GM18867 (cell line): ENCODE data around the gene CHKA.

Source experiments
- ATAC-seq: cut with Tn5 transposase; IDR thresholded peaks from one replicate; pipeline ENCODE4 v1.9.1; 2021; ENCODE audit warnings: mild to moderate bottlenecking, moderate library complexity; ENCODE audit not compliant: unreplicated experiment

CHKA gene

DNA sequence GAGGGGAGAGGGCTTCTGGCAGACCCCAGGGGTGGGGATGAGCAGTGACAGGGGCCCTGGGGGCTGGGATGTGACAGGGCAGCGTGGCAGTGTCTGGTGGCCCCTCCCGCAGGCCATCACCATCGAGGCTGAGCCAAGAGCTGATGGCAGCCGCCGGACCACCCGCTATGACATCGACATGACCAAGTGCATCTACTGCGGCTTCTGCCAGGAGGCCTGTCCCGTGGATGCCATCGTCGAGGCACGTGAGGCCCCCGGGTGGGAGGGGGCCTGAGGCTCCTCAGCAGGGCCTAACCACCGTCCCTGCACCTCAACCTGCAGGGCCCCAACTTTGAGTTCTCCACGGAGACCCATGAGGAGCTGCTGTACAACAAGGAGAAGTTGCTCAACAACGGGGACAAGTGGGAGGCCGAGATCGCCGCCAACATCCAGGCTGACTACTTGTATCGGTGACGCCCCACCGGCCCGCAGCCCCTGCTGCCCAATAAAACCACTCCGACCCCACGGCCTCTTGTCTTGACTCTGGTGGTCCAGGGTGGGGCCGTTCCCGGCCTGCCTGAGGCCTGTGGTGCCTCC, 85.0 kb downstream of the CHKA start:
- ATAC-seq, result no peak

- no peak for ATAC-seq
Measured at GRCh38 chr11:68035266-68035876, 85.8 kb downstream of the CHKA start.

DNA sequence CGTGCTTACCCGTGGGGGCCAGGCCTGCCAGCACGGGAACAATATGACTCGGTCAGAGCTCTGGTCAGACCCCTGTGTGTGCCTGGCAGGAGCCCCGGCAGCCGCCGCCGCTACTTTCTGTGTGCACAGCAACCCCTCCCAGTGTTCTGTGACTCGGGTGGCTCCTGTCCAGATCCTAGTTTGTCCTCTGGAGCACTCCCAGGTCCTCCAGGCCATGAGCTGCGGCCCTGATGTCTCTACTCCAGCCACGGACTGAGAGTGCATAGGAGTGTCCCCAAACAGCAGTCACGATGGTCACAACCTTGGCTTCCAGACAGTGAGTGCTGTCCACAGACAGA, 87.5 kb downstream of the CHKA start:
- no peak for ATAC-seq

GRCh38 chr11:68032997-68033707, 88.0 kb downstream of the CHKA start:
- ATAC-seq, result no peak

DNA sequence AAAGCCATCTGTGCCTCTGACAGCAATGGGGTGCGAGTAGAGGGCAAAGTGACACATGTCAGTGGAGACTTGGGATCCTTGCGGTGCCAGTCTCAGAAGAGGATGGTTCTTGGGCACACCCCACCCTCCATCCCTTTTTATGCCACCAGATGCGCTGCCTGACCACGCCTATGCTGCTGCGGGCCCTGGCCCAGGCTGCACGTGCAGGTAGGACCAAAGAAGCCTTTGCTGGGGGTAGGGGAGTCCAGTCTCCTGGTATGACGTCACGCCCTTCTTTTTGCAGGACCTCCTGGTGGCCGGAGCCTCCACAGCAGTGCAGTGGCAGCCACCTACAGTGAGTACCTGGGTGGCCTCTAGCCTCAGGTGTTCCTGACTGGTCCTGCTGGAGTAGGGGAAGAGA, 89.2 kb downstream of the CHKA start:
- no peak for ATAC-seq

DNA sequence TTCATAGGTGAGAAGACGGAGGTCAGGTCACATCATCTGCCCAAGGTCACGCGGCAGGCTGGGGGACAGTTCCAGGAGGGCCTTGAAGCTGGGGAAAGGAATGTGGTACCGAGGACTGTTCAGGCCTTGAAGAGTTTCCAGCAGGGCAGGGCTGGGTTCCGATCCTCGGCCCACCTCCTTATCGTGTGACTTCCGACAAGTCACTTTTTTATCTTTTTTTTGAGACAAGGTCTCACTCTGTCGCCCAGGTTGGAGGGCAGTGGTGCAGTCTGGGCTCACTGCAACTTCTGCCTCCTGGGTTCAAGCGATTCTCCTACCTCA, 90.1 kb downstream of the CHKA start:
- no peak for ATAC-seq

DNA sequence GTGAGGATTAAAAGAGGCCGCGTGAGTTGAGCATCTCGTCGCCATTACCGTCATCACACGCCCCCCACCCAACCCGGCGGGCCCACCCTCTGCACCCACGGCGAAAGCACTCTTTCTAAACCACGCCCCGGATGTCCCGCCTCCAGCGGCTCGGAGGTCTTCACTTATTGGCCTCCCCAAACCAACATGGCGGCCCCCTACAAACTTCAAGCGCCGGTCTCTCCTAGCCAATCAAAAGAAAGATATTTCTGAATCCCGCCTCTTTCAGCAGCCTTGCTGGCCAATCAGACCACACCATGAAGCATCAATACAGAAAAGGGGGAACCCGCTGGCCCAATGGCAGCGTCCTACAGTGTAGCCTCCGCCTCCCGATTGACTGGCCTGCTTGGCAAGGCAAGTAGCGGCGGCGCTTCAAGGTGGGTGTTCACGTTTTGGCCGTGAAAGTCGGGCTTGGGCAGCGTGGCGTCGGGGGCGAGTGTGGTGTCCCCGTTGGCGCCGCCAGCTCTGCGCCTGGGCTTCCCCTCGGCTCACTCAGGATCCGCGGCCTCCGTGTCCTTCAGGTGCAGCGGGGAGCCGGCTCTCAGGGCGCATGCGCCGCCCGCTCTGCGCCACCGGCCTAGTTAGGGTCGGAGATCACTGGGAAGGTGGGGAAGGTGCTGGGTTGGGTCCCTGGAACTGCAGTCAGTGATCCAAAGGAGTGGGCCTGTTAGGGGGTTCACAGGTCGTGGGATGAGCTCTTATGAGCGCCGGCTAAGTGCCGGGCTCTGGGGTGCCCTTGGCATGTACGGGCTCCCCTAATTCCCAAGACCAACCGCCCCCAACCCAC, 90.7 kb downstream of the CHKA start, which contains the start of gene NDUFS8:
NDUFS8 (plus strand) TSS at position 364 of the 826 bp plus-strand sequence. CDS start 1,471 bp downstream, outside the sequence.
- ATAC-seq, result peak; percentile 92

DNA sequence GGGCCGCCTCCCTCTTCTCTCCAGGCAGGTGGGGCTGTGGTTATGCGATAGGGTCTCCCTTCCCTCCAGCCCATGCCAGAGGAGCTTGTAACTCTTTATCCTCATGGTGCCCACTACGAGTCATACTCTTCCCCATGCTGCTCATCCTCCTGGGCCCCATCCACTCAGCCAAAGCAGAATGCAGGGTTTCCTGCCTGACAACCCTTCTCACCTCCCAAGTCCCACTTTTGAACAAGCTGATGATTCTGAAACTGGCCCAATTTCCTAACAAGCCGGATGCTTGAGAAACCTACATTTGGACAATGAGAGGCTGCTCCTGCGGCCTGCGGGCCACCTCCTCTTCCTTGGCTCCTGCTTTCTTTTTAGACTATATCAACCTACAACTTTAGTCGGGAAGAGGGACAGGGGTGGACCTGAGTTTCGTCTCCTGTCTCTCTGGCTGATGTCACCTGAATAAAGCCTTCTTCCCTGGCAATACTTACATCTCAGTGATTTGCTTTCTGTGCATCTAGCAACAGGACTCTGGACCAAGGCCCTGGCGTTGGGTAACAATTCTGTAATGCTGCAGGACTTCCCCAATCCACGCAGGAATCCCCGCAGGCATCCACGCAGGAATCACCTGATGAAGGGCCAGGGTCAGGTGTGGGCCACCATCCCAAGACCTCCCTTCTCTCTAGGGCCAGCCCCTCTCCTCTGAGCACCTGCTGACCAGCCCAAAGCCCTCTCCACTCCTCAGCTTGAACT, 92.2 kb downstream of the CHKA start:
- no peak for ATAC-seq

DNA sequence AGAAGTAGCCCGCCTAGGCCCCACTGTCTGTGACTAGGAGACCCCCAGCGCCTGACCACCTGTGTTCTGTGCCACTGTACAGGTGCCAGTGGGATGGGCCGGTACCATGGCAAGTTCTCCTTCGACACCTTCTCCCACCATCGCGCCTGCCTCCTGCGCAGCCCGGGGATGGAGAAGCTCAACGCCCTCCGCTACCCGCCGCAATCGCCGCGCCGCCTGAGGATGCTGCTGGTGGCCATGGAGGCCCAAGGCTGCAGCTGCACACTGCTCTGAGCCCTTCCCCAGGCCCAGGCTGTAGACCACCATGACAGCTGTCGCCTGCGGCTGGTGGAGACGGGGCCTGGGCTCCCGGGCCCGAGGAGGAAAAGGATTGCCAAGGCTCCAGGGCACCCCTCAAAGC, 93.5 kb downstream of the CHKA start:
- no peak for ATAC-seq

- no peak for ATAC-seq
Measured at GRCh38 chr11:68026391-68027105, 94.6 kb downstream of the CHKA start.

- no peak for ATAC-seq
Measured at GRCh38 chr11:68025047-68025446, 96.1 kb downstream of the CHKA start.

GRCh38 chr11:68024508-68024907, 96.7 kb downstream of the CHKA start:
- no peak for ATAC-seq

GRCh38 chr11:68022531-68022930, 98.7 kb downstream of the CHKA start:
- ATAC-seq, result no peak

GRCh38 chr11:68021167-68021787, 99.9 kb downstream of the CHKA start:
- ATAC-seq, result no peak

GRCh38 chr11:68020575-68020974, 100.6 kb downstream of the CHKA start:
- ATAC-seq, result no peak

GRCh38 chr11:68019486-68019885, 101.7 kb downstream of the CHKA start:
- ATAC-seq, result no peak

GRCh38 chr11:68018730-68019190, 102.4 kb downstream of the CHKA start:
- no peak for ATAC-seq

DNA sequence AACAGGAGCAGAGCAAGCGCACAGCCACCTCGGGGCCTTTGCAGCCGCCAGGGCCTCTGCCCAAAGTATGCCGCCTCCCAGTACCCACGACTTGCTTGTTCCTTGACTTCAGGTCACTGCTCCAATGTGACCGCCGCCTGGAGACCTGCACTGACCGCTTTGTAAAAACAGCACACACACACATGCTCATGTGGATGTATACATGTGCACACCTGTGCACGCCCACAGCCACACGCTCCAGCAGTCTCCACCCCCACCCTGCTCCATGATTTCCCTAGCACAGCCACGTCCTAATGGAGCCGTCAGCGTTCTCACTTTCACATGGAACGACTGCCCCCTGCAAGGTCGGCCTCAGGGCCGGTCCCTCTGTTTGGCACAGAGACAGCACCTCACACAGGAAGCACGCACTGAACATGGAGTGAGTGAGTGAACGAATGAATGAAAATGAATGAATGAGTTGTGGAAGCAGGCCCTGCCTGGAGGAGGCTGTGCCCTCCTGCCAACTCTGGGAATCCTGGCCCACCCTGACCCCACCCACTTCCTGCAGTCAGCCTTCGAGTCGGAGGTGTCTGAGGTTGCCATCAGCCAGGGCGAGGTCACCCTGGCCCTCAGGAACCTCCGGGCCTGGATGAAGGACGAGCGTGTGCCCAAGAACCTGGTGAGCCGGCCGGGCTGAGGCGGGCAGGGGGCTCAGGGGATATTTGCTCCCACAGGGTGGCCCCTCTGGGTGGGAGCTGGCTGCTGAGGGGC, 103.0 kb downstream of the CHKA start:
- ATAC-seq, result no peak
